Superior temporal gyrus (tissue), 1 donor: ENCODE data around the gene FLRT1.

Experiments used
- DNase-seq: peaks from one replicate; pipeline ENCODE4 v3.0.0-alpha.2; 2016; ENCODE audit errors: extremely low spot score

FLRT1 gene

GRCh38 chr11:64023712-64024710, 11.7 kb upstream of the FLRT1 start:
- DNase-seq: no peak

- DNase-seq: no peak
Measured at GRCh38 chr11:64025205-64025604, 10.5 kb upstream of the FLRT1 start.

- no peak for DNase-seq
Measured at GRCh38 chr11:64026575-64027205, 9.0 kb upstream of the FLRT1 start.

GRCh38 chr11:64027651-64028397, 7.9 kb upstream of the FLRT1 start:
- DNase-seq: no peak

- DNase-seq: no peak
Measured at GRCh38 chr11:64028398-64029115, 7.2 kb upstream of the FLRT1 start.

GRCh38 chr11:64029773-64030172, 6.0 kb upstream of the FLRT1 start:
- no peak for DNase-seq

GRCh38 chr11:64031001-64031400, 4.7 kb upstream of the FLRT1 start:
- DNase-seq: no peak

GRCh38 chr11:64032050-64032449, 3.7 kb upstream of the FLRT1 start:
- no peak for DNase-seq

- DNase-seq: no peak
Measured at GRCh38 chr11:64034411-64034811, 1.3 kb upstream of the FLRT1 start.

- DNase-seq: no peak
Measured at GRCh38 chr11:64035081-64035524, 628 bp upstream of the FLRT1 start.

- no peak for DNase-seq
Measured at GRCh38 chr11:64036087-64037026, 626 bp downstream of the FLRT1 start.

- no peak for DNase-seq
Measured at GRCh38 chr11:64037027-64037634, 1.4 kb downstream of the FLRT1 start.

GRCh38 chr11:64038500-64038899, 2.8 kb downstream of the FLRT1 start:
- DNase-seq: no peak

- DNase-seq: no peak
Measured at GRCh38 chr11:64039012-64039665, 3.4 kb downstream of the FLRT1 start.

GRCh38 chr11:64040684-64041322, 5.1 kb downstream of the FLRT1 start:
- DNase-seq: peak; percentile 74

- DNase-seq: no peak
Measured at GRCh38 chr11:64041846-64042245, 6.1 kb downstream of the FLRT1 start.

- DNase-seq: no peak
Measured at GRCh38 chr11:64042301-64042700, 6.6 kb downstream of the FLRT1 start.

GRCh38 chr11:64043545-64043944, 7.8 kb downstream of the FLRT1 start:
- DNase-seq: no peak
